Type B pancreatic cell (in vitro differentiated cells): ENCODE data around the gene SPTBN4. TPM values are rescaled to one million over a fixed set of nuclear protein-coding genes. Genes with fewer than 3 reads are reported as not detected.
"Not testable (repeated sequence)": the region's sequence is repeated elsewhere in the genome, so short reads cannot be mapped to it uniquely, and the experiment has no call there.

ENCODE experiments used
- DNase-seq: peaks from one replicate; pipeline ENCODE4 v3.0.0; 2021; ENCODE audit warnings: mixed read lengths; ENCODE audit not compliant: unreplicated experiment; ENCODE audit errors: extremely low spot score
- H3K27ac Mint-ChIP-seq: 2 replicates; pipeline ENCODE4 v1.8.0; 2021; ENCODE audit warnings: mild to moderate bottlenecking, mixed read lengths
- H3K27me3 Mint-ChIP-seq: 2 replicates; pipeline ENCODE4 v1.8.0; 2021; ENCODE audit warnings: mixed read lengths
- H3K36me3 Mint-ChIP-seq: 2 replicates; pipeline ENCODE4 v1.8.0; 2021; ENCODE audit warnings: mixed read lengths
- H3K4me1 Mint-ChIP-seq: one replicate; pipeline ENCODE4 v1.8.0; 2021; ENCODE audit warnings: mixed read lengths; ENCODE audit not compliant: unreplicated experiment
- H3K4me3 Mint-ChIP-seq: 2 replicates; pipeline ENCODE4 v1.8.0; 2021; ENCODE audit warnings: mild to moderate bottlenecking, mixed read lengths
- H3K9me3 Mint-ChIP-seq: 2 replicates; pipeline ENCODE4 v1.8.0; 2021; ENCODE audit warnings: mixed read lengths
- CTCF ChIP-seq: fragments of 200-600 bp; sonication (generic); conservative IDR thresholded peaks from 2 replicates; pipeline ENCODE4 v1.5.0; 2021; ENCODE audit warnings: antibody characterized with exemption, mild to moderate bottlenecking
- total RNA-seq: library from RNA; stranded (reverse); gene quantifications from 2 replicates; pipeline ENCODE4 v1.2.1, GENCODE V29; 2021; ENCODE audit warnings: low replicate concordance

The SPTBN4 gene
- total RNA-seq, 1 donor from 2014 or later, result 2.6 TPM

GRCh38 chr19:40494191-40494838 is 27.5 kb downstream of the SPTBN4 start:
- TF ChIP-seq CTCF, result no peak
- no peak for DNase-seq
- no peak overlapping the region for H3K27ac Mint-ChIP-seq
- H3K36me3 Mint-ChIP-seq, result no peaks in the 10 kb centered on the region
- H3K4me1 Mint-ChIP-seq, result no peaks in the 10 kb centered on the region
- peaks cover 35% of the 10 kb centered on the region for H3K27me3 Mint-ChIP-seq
- H3K4me3 Mint-ChIP-seq, result no peak overlapping the region
- peaks cover 9% of the 10 kb centered on the region for H3K9me3 Mint-ChIP-seq

GRCh38 chr19:40497214-40497613 is 30.4 kb downstream of the SPTBN4 start:
- H3K36me3 Mint-ChIP-seq, result no peaks in the 10 kb centered on the region
- peaks cover 3% of the 10 kb centered on the region for H3K9me3 Mint-ChIP-seq
- H3K27me3 Mint-ChIP-seq, result peaks cover 27% of the 10 kb centered on the region
- H3K27ac Mint-ChIP-seq, result no peak overlapping the region
- H3K4me3 Mint-ChIP-seq, result no peak overlapping the region
- no peak for TF ChIP-seq CTCF
- H3K4me1 Mint-ChIP-seq, result no peaks in the 10 kb centered on the region
- DNase-seq, result no peak

- peaks cover 6% of the 10 kb centered on the region for H3K4me1 Mint-ChIP-seq
- no peak for TF ChIP-seq CTCF
- no peaks in the 10 kb centered on the region for H3K9me3 Mint-ChIP-seq
- no peak overlapping the region for H3K27ac Mint-ChIP-seq
- peaks cover 28% of the 10 kb centered on the region for H3K27me3 Mint-ChIP-seq
- no peak for DNase-seq
- no peak overlapping the region for H3K4me3 Mint-ChIP-seq
- no peaks in the 10 kb centered on the region for H3K36me3 Mint-ChIP-seq
Observed at GRCh38 chr19:40499320-40499719, 32.5 kb downstream of the SPTBN4 start.

GRCh38 chr19:40500678-40501530 is 34.1 kb downstream of the SPTBN4 start:
- not testable (repeated sequence) for H3K27ac Mint-ChIP-seq, H3K4me1 Mint-ChIP-seq, H3K4me3 Mint-ChIP-seq, DNase-seq, H3K36me3 Mint-ChIP-seq, H3K9me3 Mint-ChIP-seq
- peaks cover 28% of the 10 kb centered on the region for H3K27me3 Mint-ChIP-seq

DNA sequence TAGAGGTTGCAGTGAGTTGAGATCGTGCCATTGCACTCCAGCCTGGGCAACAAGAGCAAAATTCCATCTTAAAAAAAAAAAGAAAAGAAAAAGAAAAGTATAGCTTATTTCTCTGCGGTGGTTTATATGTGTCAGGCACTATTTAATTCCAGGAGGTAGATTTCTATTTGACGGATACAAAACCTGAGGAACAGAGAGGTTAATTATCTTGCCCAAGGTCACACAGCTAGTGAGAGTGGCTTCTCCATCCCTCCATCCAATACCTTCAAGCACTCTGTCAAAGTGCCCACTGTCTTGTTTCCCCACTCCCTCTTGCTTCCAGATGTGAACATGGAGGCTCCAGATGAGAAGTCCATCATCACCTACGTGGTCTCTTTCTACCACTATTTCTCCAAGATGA is 34.8 kb downstream of the SPTBN4 start:
- Mint-ChIP-seq H3K9me3 (no peaks in the 10 kb centered on the region), H3K27me3 (peaks cover 34% of the 10 kb centered on the region)

More for the DNA sequence above, 34.8 kb downstream of the SPTBN4 start:
- Mint-ChIP-seq H3K4me1 (peaks cover 6% of the 10 kb centered on the region), H3K4me3 (no peak overlapping the region), H3K27ac (no peak overlapping the region), H3K36me3 (no peaks in the 10 kb centered on the region)
- DNase-seq, result no peak
- no peak for TF ChIP-seq CTCF
